ENCODE measurements around the gene SKA3. TPM values are rescaled to one million over a fixed set of nuclear protein-coding genes. Genes with fewer than 3 reads are reported as not detected.

SKA3 gene
- total RNA-seq, 1 donor, result 13.8 TPM

DNA sequence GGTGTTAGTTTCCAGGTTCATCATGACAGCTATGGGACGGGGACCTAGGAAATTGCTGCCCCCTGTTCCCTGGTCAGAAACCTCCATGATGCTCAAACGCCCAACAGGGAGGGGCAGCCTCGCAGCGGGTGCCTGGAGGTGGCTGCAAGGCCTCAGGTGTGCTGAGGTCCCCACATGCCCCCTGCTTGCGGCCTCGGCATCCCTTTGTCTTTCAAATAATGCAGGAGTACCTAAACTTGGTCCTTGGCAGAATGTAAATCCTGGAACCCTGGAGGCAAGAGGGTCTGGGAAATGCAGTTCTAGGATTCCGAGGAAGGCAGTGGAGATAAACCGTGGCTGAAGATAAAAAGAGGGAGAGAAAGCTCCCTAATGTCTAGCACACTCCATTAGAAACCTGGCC lies 52.4 kb downstream of the SKA3 start:
- TF ChIP-seq CTCF (IDR thresholded peaks at IDR 0.05; ENCODE audit: extremely low read depth, low read depth, low read length), result no peak
- H3K27me3 ChIP-seq (ENCODE audit: insufficient read depth, low read length), result no peaks in the 10 kb centered on the region
- H3K4me3 ChIP-seq (ENCODE audit: insufficient read depth, low read length), result no peak overlapping the region
- H4K20me1 ChIP-seq (ENCODE audit: insufficient read depth, low read length), result no peaks in the 10 kb centered on the region
- no peak overlapping the region for H2AFZ ChIP-seq (ENCODE audit: low read length)
- H3K4me1 ChIP-seq (ENCODE audit: insufficient read depth, low read length), result no peaks in the 10 kb centered on the region
- no peaks in the 10 kb centered on the region for H3K9me3 ChIP-seq (ENCODE audit: low read depth, low read length)
- DNase-seq (ENCODE audit: insufficient read length, low spot score, missing footprints), result no peak
- H3K4me2 ChIP-seq (ENCODE audit: insufficient read depth, low read length), result no peak overlapping the region
- H3K36me3 ChIP-seq (ENCODE audit: insufficient read depth, low read length), result no peaks in the 10 kb centered on the region
- H3K27ac ChIP-seq (ENCODE audit: low read depth, low read length), result no peak overlapping the region
- no peaks in the 10 kb centered on the region for H3K79me2 ChIP-seq (ENCODE audit: insufficient read depth, low read length)

- TF ChIP-seq CTCF (IDR thresholded peaks at IDR 0.05; ENCODE audit: extremely low read depth, low read depth, low read length), result no peak
- no peak overlapping the region for H3K4me3 ChIP-seq (ENCODE audit: insufficient read depth, low read length)
- no peaks in the 10 kb centered on the region for H3K27me3 ChIP-seq (ENCODE audit: insufficient read depth, low read length)
- H3K79me2 ChIP-seq (ENCODE audit: insufficient read depth, low read length), result no peaks in the 10 kb centered on the region
- no peaks in the 10 kb centered on the region for H3K36me3 ChIP-seq (ENCODE audit: insufficient read depth, low read length)
- H3K4me1 ChIP-seq (ENCODE audit: insufficient read depth, low read length), result no peaks in the 10 kb centered on the region
- no peaks in the 10 kb centered on the region for H4K20me1 ChIP-seq (ENCODE audit: insufficient read depth, low read length)
- H3K27ac ChIP-seq (ENCODE audit: low read depth, low read length), result no peak overlapping the region
- H2AFZ ChIP-seq (ENCODE audit: low read length), result no peak overlapping the region
- no peak for DNase-seq (ENCODE audit: insufficient read length, low spot score, missing footprints)
- H3K9me3 ChIP-seq (ENCODE audit: low read depth, low read length), result no peaks in the 10 kb centered on the region
- no peak overlapping the region for H3K4me2 ChIP-seq (ENCODE audit: insufficient read depth, low read length)
Measured at GRCh38 chr13:21121616-21122015, 54.7 kb downstream of the SKA3 start.

- Histone ChIP-seq H3K79me2 (ENCODE audit: insufficient read depth, low read length) (no peaks in the 10 kb centered on the region), H3K27ac (ENCODE audit: low read depth, low read length) (no peak overlapping the region), H3K9me3 (ENCODE audit: low read depth, low read length) (no peaks in the 10 kb centered on the region), H4K20me1 (ENCODE audit: insufficient read depth, low read length) (no peaks in the 10 kb centered on the region), H2AFZ (ENCODE audit: low read length) (no peak overlapping the region), H3K4me3 (ENCODE audit: insufficient read depth, low read length) (no peak overlapping the region), H3K4me2 (ENCODE audit: insufficient read depth, low read length) (no peak overlapping the region), H3K4me1 (ENCODE audit: insufficient read depth, low read length) (no peaks in the 10 kb centered on the region), H3K27me3 (ENCODE audit: insufficient read depth, low read length) (no peaks in the 10 kb centered on the region), H3K36me3 (ENCODE audit: insufficient read depth, low read length) (no peaks in the 10 kb centered on the region)
- no peak for TF ChIP-seq CTCF (IDR thresholded peaks at IDR 0.05; ENCODE audit: extremely low read depth, low read depth, low read length)
- no peak for DNase-seq (ENCODE audit: insufficient read length, low spot score, missing footprints)
Measured at GRCh38 chr13:21120191-21120590, 56.2 kb downstream of the SKA3 start.

- Histone ChIP-seq H3K4me1 (ENCODE audit: insufficient read depth, low read length) (no peaks in the 10 kb centered on the region), H3K27ac (ENCODE audit: low read depth, low read length) (no peak overlapping the region), H3K9me3 (ENCODE audit: low read depth, low read length) (no peaks in the 10 kb centered on the region), H3K4me2 (ENCODE audit: insufficient read depth, low read length) (no peak overlapping the region), H3K27me3 (ENCODE audit: insufficient read depth, low read length) (no peaks in the 10 kb centered on the region), H3K36me3 (ENCODE audit: insufficient read depth, low read length) (no peaks in the 10 kb centered on the region), H3K4me3 (ENCODE audit: insufficient read depth, low read length) (no peak overlapping the region), H4K20me1 (ENCODE audit: insufficient read depth, low read length) (no peaks in the 10 kb centered on the region), H2AFZ (ENCODE audit: low read length) (no peak overlapping the region), H3K79me2 (ENCODE audit: insufficient read depth, low read length) (no peaks in the 10 kb centered on the region)
- DNase-seq (ENCODE audit: insufficient read length, low spot score, missing footprints), result no peak
- TF ChIP-seq CTCF (IDR thresholded peaks at IDR 0.05; ENCODE audit: extremely low read depth, low read depth, low read length), result no peak
Measured at GRCh38 chr13:21119526-21119925, 56.8 kb downstream of the SKA3 start.

Measured in osteoblast (primary cell).